ENCODE results near the gene MRPL23. TPM values are rescaled to one million over a fixed set of nuclear protein-coding genes. Genes with fewer than 3 reads are reported as not detected.
A peak's percentile ranks its signal among the peaks of the same experiment; 100 is the strongest.

The MRPL23 gene
- total RNA-seq, 1 experiment from 2014 or later, result 98.0 TPM

GRCh38 chr11:1942558-1943260, 4.4 kb upstream of the MRPL23 start:
- peaks cover 10% of the 10 kb centered on the region for H3K4me1 Mint-ChIP-seq (ENCODE audit: insufficient read depth, unreplicated experiment)
- no peaks in the 10 kb centered on the region for H3K9me3 Mint-ChIP-seq (ENCODE audit: unreplicated experiment)
- TF ChIP-seq CTCF (IDR thresholded peaks at IDR 0.05; ENCODE audit: unreplicated experiment), result no peak
- no peak overlapping the region for H3K27ac Mint-ChIP-seq (ENCODE audit: low read depth, unreplicated experiment)
- H3K36me3 Mint-ChIP-seq (ENCODE audit: insufficient read depth, unreplicated experiment), result peaks cover 6% of the 10 kb centered on the region
- no TSS peak for BruUV-seq (replicated peaks)
- no peaks in the 10 kb centered on the region for H3K27me3 Mint-ChIP-seq (ENCODE audit: insufficient read depth, unreplicated experiment)
- POLR2A ChIA-PET, result no interaction called here
- CTCF ChIA-PET, result interaction anchor here (0.6 kb wide), 1 partner anchor 45 kb away, joined by 4 read pairs; no protein-coding TSS in a partner anchor
- intact Hi-C loops (cut with micrococcal nuclease), result no loop called here
- H3K4me3 Mint-ChIP-seq (ENCODE audit: unreplicated experiment), result no peak overlapping the region
- DNase-seq (ENCODE audit: unreplicated experiment), result no peak

GRCh38 chr11:1943576-1943975, 3.6 kb upstream of the MRPL23 start:
- Mint-ChIP-seq H3K4me3 (ENCODE audit: unreplicated experiment) (no peak overlapping the region), H3K27ac (ENCODE audit: low read depth, unreplicated experiment) (no peak overlapping the region), H3K4me1 (ENCODE audit: insufficient read depth, unreplicated experiment) (peaks cover 10% of the 10 kb centered on the region), H3K36me3 (ENCODE audit: insufficient read depth, unreplicated experiment) (peaks cover 6% of the 10 kb centered on the region), H3K9me3 (ENCODE audit: unreplicated experiment) (no peaks in the 10 kb centered on the region), H3K27me3 (ENCODE audit: insufficient read depth, unreplicated experiment) (no peaks in the 10 kb centered on the region)
- no peak for TF ChIP-seq CTCF (IDR thresholded peaks at IDR 0.05; ENCODE audit: unreplicated experiment)
- intact Hi-C loops (cut with micrococcal nuclease), result no loop called here
- CTCF ChIA-PET, result interaction anchor here (0.6 kb wide), 2 partner anchors 7 to 46 kb away, joined by 3 to 4 read pairs; no protein-coding TSS in a partner anchor
- DNase-seq (ENCODE audit: unreplicated experiment), result no peak
- POLR2A ChIA-PET, result interaction anchor here (0.6 kb wide), 1 partner anchor 37 kb away, joined by 3 read pairs; no protein-coding TSS in a partner anchor
- no TSS peak for BruUV-seq (replicated peaks)

GRCh38 chr11:1943977-1944376, 3.2 kb upstream of the MRPL23 start:
- no peaks in the 10 kb centered on the region for H3K9me3 Mint-ChIP-seq (ENCODE audit: unreplicated experiment)
- POLR2A ChIA-PET, result interaction anchor here (0.6 kb wide), 1 partner anchor 37 kb away, joined by 3 read pairs; no protein-coding TSS in a partner anchor
- H3K4me1 Mint-ChIP-seq (ENCODE audit: insufficient read depth, unreplicated experiment), result peaks cover 10% of the 10 kb centered on the region
- intact Hi-C loops (cut with micrococcal nuclease), result no loop called here
- TF ChIP-seq CTCF (IDR thresholded peaks at IDR 0.05; ENCODE audit: unreplicated experiment), result no peak
- no peak overlapping the region for H3K27ac Mint-ChIP-seq (ENCODE audit: low read depth, unreplicated experiment)
- no peaks in the 10 kb centered on the region for H3K27me3 Mint-ChIP-seq (ENCODE audit: insufficient read depth, unreplicated experiment)
- peak; percentile 78 for DNase-seq (ENCODE audit: unreplicated experiment)
- H3K4me3 Mint-ChIP-seq (ENCODE audit: unreplicated experiment), result no peak overlapping the region
- CTCF ChIA-PET, result interaction anchor here (0.6 kb wide), 1 partner anchor 8 kb away, joined by 3 read pairs; no protein-coding TSS in a partner anchor
- no TSS peak for BruUV-seq (replicated peaks)
- peaks cover 6% of the 10 kb centered on the region for H3K36me3 Mint-ChIP-seq (ENCODE audit: insufficient read depth, unreplicated experiment)

- BruUV-seq (replicated peaks), result no TSS peak
- POLR2A ChIA-PET, result interaction anchor here (0.7 to 2.4 kb wide), 6 partner anchors 53 to 254 kb away, joined by 3 to 12 read pairs (median 4); partner anchors contain the start of gene SYT8
- intact Hi-C loops (cut with micrococcal nuclease), result no loop called here
- DNase-seq (ENCODE audit: unreplicated experiment), result no peak
- H3K4me1 Mint-ChIP-seq (ENCODE audit: insufficient read depth, unreplicated experiment), result peaks cover 10% of the 10 kb centered on the region
- no peaks in the 10 kb centered on the region for H3K9me3 Mint-ChIP-seq (ENCODE audit: unreplicated experiment)
- CTCF ChIA-PET, result interaction anchor here (0.8 to 2.1 kb wide), 11 partner anchors 10 to 877 kb away, joined by 3 to 12 read pairs (median 4); no protein-coding TSS in a partner anchor
- no peak overlapping the region for H3K4me3 Mint-ChIP-seq (ENCODE audit: unreplicated experiment)
- TF ChIP-seq CTCF (IDR thresholded peaks at IDR 0.05; ENCODE audit: unreplicated experiment), result no peak
- H3K27ac Mint-ChIP-seq (ENCODE audit: low read depth, unreplicated experiment), result no peak overlapping the region
- no peaks in the 10 kb centered on the region for H3K27me3 Mint-ChIP-seq (ENCODE audit: insufficient read depth, unreplicated experiment)
- peaks cover 6% of the 10 kb centered on the region for H3K36me3 Mint-ChIP-seq (ENCODE audit: insufficient read depth, unreplicated experiment)
These were observed 583 bp downstream of the MRPL23 start for GRCh38 chr11:1947592-1948237.
